ENCODE results near the gene SDK1. TPM values are rescaled to one million over a fixed set of nuclear protein-coding genes. Genes with fewer than 3 reads are reported as not detected.

SDK1 gene
- total and polyA plus RNA-seq, 10 of the 15 experiments (the other 5 are each of a cell fraction or from before 2014, with no cell fraction given), result 0.14 to 0.33 TPM; not detected in 8

DNA sequence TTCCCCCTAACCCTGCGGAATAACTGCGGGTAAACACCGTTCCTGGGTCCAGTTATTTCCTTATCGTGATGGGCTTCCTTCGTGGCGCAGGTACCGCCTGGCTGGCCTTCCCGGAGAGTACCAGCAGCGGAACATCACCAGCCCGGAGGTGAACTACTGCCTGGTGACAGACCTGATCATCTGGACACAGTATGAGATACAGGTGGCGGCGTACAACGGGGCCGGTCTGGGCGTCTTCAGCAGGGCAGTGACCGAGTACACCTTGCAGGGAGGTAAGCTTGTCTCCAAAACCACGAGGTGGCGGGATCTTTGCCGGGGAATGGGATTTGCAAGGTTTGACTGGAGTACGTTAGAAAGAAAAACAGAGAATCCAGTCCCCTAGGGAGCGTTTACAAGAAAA lies 716.0 kb downstream of the SDK1 start:
- intact Hi-C loops (cut with micrococcal nuclease; ENCODE audit: unreplicated experiment) (no loop called here), in situ Hi-C loops (cut with MboI) (no loop called here)
- no peak overlapping the region for H3K4me2 ChIP-seq (ENCODE audit: control insufficient read depth, insufficient read depth)
- SMC1A ChIA-PET (ENCODE audit: uncharacterized antibody, unreplicated experiment), result no interaction called here
- no peaks in the 10 kb centered on the region for H3K4me1 ChIP-seq (ENCODE audit: control insufficient read depth, insufficient read depth, low read length)
- no peak overlapping the region for H3K9ac ChIP-seq (ENCODE audit: control insufficient read depth, insufficient read depth, low read length)
- POLR2A ChIA-PET, result no interaction called here
- H3K9me3 ChIP-seq (replicated peaks; ENCODE audit: control insufficient read depth, insufficient read depth, low read length), result no peaks in the 10 kb centered on the region; the same call in 1 of the 3 replicates
- no peaks in the 10 kb centered on the region for H3K36me3 ChIP-seq (ENCODE audit: control insufficient read depth in 2 of 2, insufficient read depth in 2 of 2, low read length in 1 of 2)
- no peak overlapping the region for H3K27ac ChIP-seq (ENCODE audit: control insufficient read depth, insufficient read depth)
- no peaks in the 10 kb centered on the region for H3K27me3 ChIP-seq (replicated peaks in 1 of 2; ENCODE audit: control insufficient read depth in 2 of 2, insufficient read depth in 2 of 2, low read length in 1 of 2)
- DNase-seq (ENCODE audit: low read depth, low spot score) (no peak), FAIRE-seq (no peak), ATAC-seq (no peak)
- RAD21 ChIA-PET (ENCODE audit: unreplicated experiment), result no interaction called here
- H3K4me3 ChIP-seq, result no peak overlapping the region
- CTCF ChIA-PET, result no interaction called here
- no TSS peak for BruUV-seq (replicated peaks)
- no peak overlapping the region for H2AFZ ChIP-seq (ENCODE audit: control insufficient read depth, low read depth, low read length)
- H3K79me2 ChIP-seq (ENCODE audit: control insufficient read depth, insufficient read depth, low read length), result no peaks in the 10 kb centered on the region
- TF ChIP-seq RAD21 (IDR thresholded peaks at IDR 0.05; ENCODE audit: insufficient read depth, low read depth, low read length) (no peak), YY1 (IDR thresholded peaks at IDR 0.05; ENCODE audit: low read depth, low read length) (no peak), SIX5 (IDR thresholded peaks at IDR 0.05; ENCODE audit: low read depth, low read length, severe bottlenecking) (no peak), SPI1 (IDR thresholded peaks at IDR 0.05; ENCODE audit: borderline replicate concordance, insufficient read depth, low read depth, low read length) (no peak), LARP7 (IDR thresholded peaks at IDR 0.05) (no peak), ZNF207 (IDR thresholded peaks at IDR 0.05; ENCODE audit: borderline replicate concordance) (no peak), ETV6 (conservative IDR thresholded peaks at IDR 0.05 in 1 of 2, IDR thresholded peaks at IDR 0.05 in 1 of 2; ENCODE audit: borderline replicate concordance in 1 of 2, low read depth in 1 of 2) (no peak), BRCA1 (IDR thresholded peaks at IDR 0.05; ENCODE audit: low read depth, low read length) (no peak), NFYA (IDR thresholded peaks at IDR 0.05; ENCODE audit: borderline replicate concordance, low read depth, low read length) (no peak), RELA (IDR thresholded peaks at IDR 0.05; ENCODE audit: borderline replicate concordance, partially characterized antibody) (no peak), SRF (IDR thresholded peaks at IDR 0.05; ENCODE audit: low read depth in 2 of 2, low read length in 2 of 2) (no peak), EED (IDR thresholded peaks at IDR 0.05; ENCODE audit: low read depth) (no peak), DPF2 (IDR thresholded peaks at IDR 0.05) (no peak), CREB1 (IDR thresholded peaks at IDR 0.05; ENCODE audit: low read depth) (no peak), RB1 (IDR thresholded peaks at IDR 0.05; ENCODE audit: borderline replicate concordance) (no peak), ZBED1 (IDR thresholded peaks at IDR 0.05; ENCODE audit: borderline replicate concordance) (no peak)
- TF ChIP-seq, protein P1, sequence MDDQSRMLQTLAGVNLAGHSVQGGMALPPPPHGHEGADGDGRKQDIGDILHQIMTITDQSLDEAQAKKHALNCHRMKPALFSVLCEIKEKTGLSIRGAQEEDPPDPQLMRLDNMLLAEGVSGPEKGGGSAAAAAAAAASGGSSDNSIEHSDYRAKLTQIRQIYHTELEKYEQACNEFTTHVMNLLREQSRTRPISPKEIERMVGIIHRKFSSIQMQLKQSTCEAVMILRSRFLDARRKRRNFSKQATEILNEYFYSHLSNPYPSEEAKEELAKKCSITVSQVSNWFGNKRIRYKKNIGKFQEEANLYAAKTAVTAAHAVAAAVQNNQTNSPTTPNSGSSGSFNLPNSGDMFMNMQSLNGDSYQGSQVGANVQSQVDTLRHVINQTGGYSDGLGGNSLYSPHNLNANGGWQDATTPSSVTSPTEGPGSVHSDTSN (IDR thresholded peaks at IDR 0.05; ENCODE audit: insufficient replicate concordance, low read depth, low read length), result no peak
- TF ChIP-seq, protein P2, sequence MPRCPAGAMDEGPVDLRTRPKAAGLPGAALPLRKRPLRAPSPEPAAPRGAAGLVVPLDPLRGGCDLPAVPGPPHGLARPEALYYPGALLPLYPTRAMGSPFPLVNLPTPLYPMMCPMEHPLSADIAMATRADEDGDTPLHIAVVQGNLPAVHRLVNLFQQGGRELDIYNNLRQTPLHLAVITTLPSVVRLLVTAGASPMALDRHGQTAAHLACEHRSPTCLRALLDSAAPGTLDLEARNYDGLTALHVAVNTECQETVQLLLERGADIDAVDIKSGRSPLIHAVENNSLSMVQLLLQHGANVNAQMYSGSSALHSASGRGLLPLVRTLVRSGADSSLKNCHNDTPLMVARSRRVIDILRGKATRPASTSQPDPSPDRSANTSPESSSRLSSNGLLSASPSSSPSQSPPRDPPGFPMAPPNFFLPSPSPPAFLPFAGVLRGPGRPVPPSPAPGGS (IDR thresholded peaks at IDR 0.05; ENCODE audit: borderline replicate concordance, insufficient read depth, low read depth, low read length, poor library complexity, severe bottlenecking), result no peak
- TF ChIP-seq, protein P3, sequence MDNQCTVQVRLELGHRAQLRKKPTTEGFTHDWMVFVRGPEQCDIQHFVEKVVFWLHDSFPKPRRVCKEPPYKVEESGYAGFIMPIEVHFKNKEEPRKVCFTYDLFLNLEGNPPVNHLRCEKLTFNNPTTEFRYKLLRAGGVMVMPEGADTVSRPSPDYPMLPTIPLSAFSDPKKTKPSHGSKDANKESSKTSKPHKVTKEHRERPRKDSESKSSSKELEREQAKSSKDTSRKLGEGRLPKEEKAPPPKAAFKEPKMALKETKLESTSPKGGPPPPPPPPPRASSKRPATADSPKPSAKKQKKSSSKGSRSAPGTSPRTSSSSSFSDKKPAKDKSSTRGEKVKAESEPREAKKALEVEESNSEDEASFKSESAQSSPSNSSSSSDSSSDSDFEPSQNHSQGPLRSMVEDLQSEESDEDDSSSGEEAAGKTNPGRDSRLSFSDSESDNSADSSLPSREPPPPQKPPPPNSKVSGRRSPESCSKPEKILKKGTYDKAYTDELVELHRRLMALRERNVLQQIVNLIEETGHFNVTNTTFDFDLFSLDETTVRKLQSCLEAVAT (IDR thresholded peaks at IDR 0.05), result no peak
- TF ChIP-seq, protein P4, sequence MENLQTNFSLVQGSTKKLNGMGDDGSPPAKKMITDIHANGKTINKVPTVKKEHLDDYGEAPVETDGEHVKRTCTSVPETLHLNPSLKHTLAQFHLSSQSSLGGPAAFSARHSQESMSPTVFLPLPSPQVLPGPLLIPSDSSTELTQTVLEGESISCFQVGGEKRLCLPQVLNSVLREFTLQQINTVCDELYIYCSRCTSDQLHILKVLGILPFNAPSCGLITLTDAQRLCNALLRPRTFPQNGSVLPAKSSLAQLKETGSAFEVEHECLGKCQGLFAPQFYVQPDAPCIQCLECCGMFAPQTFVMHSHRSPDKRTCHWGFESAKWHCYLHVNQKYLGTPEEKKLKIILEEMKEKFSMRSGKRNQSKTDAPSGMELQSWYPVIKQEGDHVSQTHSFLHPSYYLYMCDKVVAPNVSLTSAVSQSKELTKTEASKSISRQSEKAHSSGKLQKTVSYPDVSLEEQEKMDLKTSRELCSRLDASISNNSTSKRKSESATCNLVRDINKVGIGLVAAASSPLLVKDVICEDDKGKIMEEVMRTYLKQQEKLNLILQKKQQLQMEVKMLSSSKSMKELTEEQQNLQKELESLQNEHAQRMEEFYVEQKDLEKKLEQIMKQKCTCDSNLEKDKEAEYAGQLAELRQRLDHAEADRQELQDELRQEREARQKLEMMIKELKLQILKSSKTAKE (IDR thresholded peaks at IDR 0.05; ENCODE audit: low read depth, poor library complexity, severe bottlenecking), result no peak
- WGBS (ENCODE audit: insufficient coverage, insufficient replicate concordance, low lambda C conversion rate, missing lambda C conversion rate), result 62% methylated on average over 21 of the region's 21 CpGs
- H4K20me1 ChIP-seq (ENCODE audit: control insufficient read depth, insufficient read depth), result no peaks in the 10 kb centered on the region

All from GM12878 (cell line).